ENCODE data around the gene TLR7.
A peak's percentile ranks its signal among the peaks of the same experiment; 100 is the strongest.

The TLR7 gene

DNA sequence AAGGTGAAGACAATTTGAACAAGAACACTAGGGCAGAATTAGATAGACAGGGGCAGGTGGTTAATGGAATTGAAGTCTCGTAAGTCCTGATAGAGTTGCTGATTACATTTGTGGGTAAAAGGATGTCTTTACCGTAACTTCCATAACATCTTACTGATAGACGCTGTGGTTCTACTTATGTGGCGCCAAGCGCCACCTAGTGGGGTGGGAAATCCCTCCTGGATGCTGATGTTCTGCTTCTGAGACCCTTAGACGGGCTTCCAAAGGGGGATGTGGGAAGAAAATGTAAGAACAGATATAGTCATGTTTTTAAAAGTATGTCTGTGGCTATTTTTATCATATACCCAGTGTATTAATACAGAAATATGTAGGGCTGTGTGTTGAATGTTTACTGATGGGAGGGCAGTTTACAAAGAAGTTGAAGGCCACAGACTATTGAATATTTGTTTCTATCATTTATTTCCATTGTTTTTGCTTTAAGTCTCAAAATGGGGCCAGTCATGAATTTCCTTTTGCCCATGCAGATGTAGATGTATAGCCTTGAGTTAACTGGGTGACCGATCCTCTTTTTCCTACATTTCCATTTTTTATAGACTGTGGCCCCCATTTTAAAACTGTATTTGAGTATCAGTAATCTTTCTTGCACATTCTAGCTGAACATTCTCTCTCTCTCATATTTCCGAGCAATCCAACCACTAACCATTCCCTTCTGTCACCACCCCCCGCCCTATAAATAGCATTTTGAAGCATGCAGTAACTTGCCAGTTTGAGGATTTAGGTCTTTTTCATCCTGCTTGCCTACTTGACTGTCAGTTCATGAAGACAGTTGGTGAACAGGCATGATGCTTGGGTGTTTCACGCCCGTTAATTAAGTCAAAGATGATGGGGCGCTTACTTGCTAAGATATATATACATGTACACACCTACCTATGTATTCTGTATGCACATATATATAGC, 27.5 kb downstream of the TLR7 start:
- TF ChIP-seq, protein P1, sequence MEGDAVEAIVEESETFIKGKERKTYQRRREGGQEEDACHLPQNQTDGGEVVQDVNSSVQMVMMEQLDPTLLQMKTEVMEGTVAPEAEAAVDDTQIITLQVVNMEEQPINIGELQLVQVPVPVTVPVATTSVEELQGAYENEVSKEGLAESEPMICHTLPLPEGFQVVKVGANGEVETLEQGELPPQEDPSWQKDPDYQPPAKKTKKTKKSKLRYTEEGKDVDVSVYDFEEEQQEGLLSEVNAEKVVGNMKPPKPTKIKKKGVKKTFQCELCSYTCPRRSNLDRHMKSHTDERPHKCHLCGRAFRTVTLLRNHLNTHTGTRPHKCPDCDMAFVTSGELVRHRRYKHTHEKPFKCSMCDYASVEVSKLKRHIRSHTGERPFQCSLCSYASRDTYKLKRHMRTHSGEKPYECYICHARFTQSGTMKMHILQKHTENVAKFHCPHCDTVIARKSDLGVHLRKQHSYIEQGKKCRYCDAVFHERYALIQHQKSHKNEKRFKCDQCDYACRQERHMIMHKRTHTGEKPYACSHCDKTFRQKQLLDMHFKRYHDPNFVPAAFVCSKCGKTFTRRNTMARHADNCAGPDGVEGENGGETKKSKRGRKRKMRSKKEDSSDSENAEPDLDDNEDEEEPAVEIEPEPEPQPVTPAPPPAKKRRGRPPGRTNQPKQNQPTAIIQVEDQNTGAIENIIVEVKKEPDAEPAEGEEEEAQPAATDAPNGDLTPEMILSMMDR (IDR thresholded peaks at IDR 0.05; ENCODE audit: low read depth, low read length) = peak; percentile 66
- no peak overlapping the region for H3K4me3 ChIP-seq (ENCODE audit: low read depth, low read length)
- in situ Hi-C loops (cut with HindIII; ENCODE audit: low sequenced_read_pairs) = no loop called here
- peak; percentile 29 for DNase-seq (ENCODE audit: low read depth, low spot score)

DNA sequence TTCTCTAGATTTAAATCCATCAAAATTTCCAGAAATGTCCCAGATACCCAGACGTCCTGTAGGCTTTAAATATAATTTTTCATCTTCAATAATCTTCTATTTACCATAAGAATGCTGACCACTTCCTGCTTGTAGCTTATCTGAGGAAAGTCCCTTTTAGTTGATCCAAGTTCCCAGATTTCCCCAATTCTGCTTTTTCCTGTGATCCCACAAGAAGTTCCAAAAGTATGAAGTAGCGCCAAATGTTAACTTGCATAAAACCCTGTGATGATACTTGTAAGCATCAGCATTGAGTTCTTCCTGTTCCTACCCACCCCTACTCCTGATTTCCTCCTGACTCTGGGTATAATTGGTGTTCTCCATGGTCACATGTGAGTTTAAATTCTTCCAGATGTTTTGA, 29.0 kb downstream of the TLR7 start:
- DNase-seq (ENCODE audit: low read depth, low spot score) = peak; percentile 1
- no peak overlapping the region for H3K4me3 ChIP-seq (ENCODE audit: low read depth, low read length)
- in situ Hi-C loops (cut with HindIII; ENCODE audit: low sequenced_read_pairs) = no loop called here
- TF ChIP-seq, protein P1 (IDR thresholded peaks at IDR 0.05; ENCODE audit: low read depth, low read length) = no peak

DNA sequence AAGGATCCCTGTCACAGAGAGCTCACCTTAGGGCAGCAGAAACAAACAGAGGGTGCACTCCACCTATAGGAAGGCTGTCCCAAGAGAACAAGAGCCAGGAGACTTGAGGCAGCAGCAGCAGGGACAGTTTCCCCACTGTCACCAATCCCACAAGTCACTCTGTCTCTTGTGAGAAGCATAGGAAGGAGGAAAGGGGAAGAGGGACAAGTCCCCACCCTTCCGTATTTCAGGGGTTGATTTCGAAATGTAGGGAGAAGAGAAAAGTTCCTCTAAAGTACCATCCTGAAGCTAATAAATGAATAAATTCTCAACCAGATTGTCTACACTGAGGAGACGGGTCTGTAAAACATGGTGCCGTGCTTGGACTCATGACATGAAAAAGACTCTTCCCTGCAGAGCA, 30.1 kb downstream of the TLR7 start:
- TF ChIP-seq, protein P1 (IDR thresholded peaks at IDR 0.05; ENCODE audit: low read depth, low read length) = no peak
- no peak overlapping the region for H3K4me3 ChIP-seq (ENCODE audit: low read depth, low read length)
- in situ Hi-C loops (cut with HindIII; ENCODE audit: low sequenced_read_pairs) = no loop called here
- no peak for DNase-seq (ENCODE audit: low read depth, low spot score)

DNA sequence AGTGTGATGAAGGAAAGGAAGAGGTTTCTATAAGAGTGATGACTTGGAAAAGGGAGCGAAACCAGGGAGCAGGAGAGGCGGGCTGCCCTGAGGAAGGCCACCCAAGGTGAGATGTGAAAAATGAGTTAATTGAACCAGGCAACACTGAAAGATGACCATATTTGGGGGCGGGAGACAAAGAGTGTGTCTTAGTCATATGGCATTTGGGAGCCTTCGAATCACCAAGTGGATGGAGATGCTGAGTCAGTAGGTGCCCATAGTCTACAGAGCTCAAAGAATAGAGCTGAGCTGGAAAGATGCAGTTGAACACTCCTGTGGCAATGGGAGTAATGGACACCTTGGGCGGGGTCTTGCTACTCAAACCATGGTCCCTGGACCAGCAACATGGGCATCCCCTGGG, 31.2 kb downstream of the TLR7 start:
- no peak for DNase-seq (ENCODE audit: low read depth, low spot score)
- TF ChIP-seq, protein P1 (IDR thresholded peaks at IDR 0.05; ENCODE audit: low read depth, low read length) = no peak
- H3K4me3 ChIP-seq (ENCODE audit: low read depth, low read length) = no peak overlapping the region
- in situ Hi-C loops (cut with HindIII; ENCODE audit: low sequenced_read_pairs) = no loop called here

DNA sequence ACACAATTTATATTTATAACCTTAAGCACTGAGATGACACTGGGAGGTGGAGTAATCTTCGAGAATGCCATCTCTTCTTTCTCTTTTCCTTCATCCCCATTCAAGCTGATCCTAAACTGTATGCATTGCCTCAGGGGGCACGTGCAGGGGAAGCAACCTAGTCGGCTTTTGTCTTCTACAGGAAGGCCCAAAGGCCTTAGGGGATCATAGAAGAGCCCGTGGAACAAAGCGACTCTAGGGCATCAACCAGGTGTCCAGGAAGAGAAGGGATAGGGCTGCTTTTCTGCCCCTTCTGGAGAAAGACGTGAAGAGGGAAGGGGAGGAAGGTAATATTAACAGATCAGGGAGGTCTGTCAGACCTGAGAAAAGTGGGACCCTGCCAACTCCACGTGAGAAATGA, 32.6 kb downstream of the TLR7 start:
- DNase-seq (ENCODE audit: low read depth, low spot score) = no peak
- no peak overlapping the region for H3K4me3 ChIP-seq (ENCODE audit: low read depth, low read length)
- in situ Hi-C loops (cut with HindIII; ENCODE audit: low sequenced_read_pairs) = no loop called here
- TF ChIP-seq, protein P1 (IDR thresholded peaks at IDR 0.05; ENCODE audit: low read depth, low read length) = no peak

DNA sequence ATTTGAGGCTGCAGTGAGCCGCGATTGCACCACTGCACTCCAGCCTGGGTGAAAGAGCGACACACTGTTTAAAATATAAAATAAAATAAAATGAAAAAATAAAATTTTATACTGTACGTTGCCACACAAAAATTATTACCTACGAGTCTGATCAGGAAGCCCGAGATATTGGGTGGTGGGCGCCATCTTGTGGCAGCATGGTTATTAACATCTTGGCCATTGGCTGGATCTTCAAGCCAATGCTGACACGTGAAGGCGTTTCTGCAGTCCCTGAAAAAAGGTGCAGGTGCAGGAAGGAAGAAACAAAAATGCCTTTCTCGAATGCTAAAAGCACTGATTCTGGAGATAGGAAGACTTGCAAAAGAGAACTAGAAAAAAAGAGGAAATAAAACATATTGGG, 34.6 kb downstream of the TLR7 start:
- H3K4me3 ChIP-seq (ENCODE audit: low read depth, low read length) = no peak overlapping the region
- TF ChIP-seq, protein P1 (IDR thresholded peaks at IDR 0.05; ENCODE audit: low read depth, low read length) = peak; percentile 57
- DNase-seq (ENCODE audit: low read depth, low spot score) = peak; percentile 32
- in situ Hi-C loops (cut with HindIII; ENCODE audit: low sequenced_read_pairs) = no loop called here

All from astrocyte of the spinal cord (primary cell).